B cell (primary cell): ENCODE results near the gene TBC1D14. TPM values are rescaled to one million over a fixed set of nuclear protein-coding genes. Genes with fewer than 3 reads are reported as not detected.

Source experiments
- ATAC-seq: fragments of 200-7000 bp; cut with Tn5 transposase; one replicate; pipeline ENCODE4 v1.10.0; 2021; ENCODE audit warnings: low read depth, mild to moderate bottlenecking, moderate number of reproducible peaks, moderate library complexity
- CTCF ChIA-PET: fragments of 350-600 bp; sonication (Branson Sonifier 250); formaldehyde crosslinking; loops from one replicate; lab custom pipeline; 2021; ENCODE audit warnings: antibody characterized with exemption, inconsistent platforms; lab: Charles Lee
- POLR2A ChIA-PET: fragments of 350-600 bp; sonication (Branson Sonifier 250); formaldehyde crosslinking; loops from one replicate; lab custom pipeline; 2021; ENCODE audit warnings: antibody characterized with exemption; lab: Charles Lee
- DNase-seq: peaks from one replicate; pipeline ENCODE4 v3.0.0; 2013
- H2AFZ ChIP-seq: 2 replicates; pipeline ENCODE4 v1.6.1; 2012; ENCODE audit warnings: mild to moderate bottlenecking, low read depth, low read length; ENCODE audit not compliant: insufficient read depth, poor library complexity, severe bottlenecking
- H3K27ac ChIP-seq, 2 donors: 1 replicate in 1 of 2; 2 replicates in 1 of 2; pipeline ENCODE4 v1.5.1; 2012 to 2013; ENCODE audit warnings: low read length in 2 of 2, mild to moderate bottlenecking in 2 of 2, moderate library complexity in 1 of 2
- H3K27me3 ChIP-seq, 4 experiments: fragments of 200-600 bp in 1 of 4; sonication (generic) in 1 of 4; replicated peaks in 1 of 4; 1 replicate in 2 of 4; 2 replicates in 2 of 4; pipeline versions ENCODE4 v1.6.1 to v1.7.0; 2013 to 2016; ENCODE audit warnings: low read length in 3 of 4, mild to moderate bottlenecking in 2 of 4, mixed read lengths in 1 of 4, moderate library complexity in 1 of 4; ENCODE audit not compliant: insufficient read depth in 4 of 4, control insufficient read depth in 3 of 4; ENCODE audit errors: control extremely low read depth in 1 of 4
- H3K36me3 ChIP-seq, 2 experiments: replicated peaks in 1 of 2; 1 replicate in 1 of 2; 2 replicates in 1 of 2; pipeline versions ENCODE4 v1.6.1 to v1.7.1; 2013; ENCODE audit warnings: low read length in 1 of 2; ENCODE audit not compliant: insufficient read depth in 2 of 2, control insufficient read depth in 1 of 2; ENCODE audit errors: control extremely low read depth in 1 of 2, extremely low read depth in 1 of 2
- H3K4me1 ChIP-seq, 2 donors: fragments of 200-600 bp in 1 of 2; sonication (generic) in 1 of 2; 1 replicate in 1 of 2; 2 replicates in 1 of 2; pipeline versions ENCODE4 v1.5.1 to v1.6.1; 2013 to 2017; ENCODE audit warnings: low read length in 2 of 2; ENCODE audit not compliant: control insufficient read depth in 2 of 2, insufficient read depth in 2 of 2
- H3K4me2 ChIP-seq: replicated peaks from 2 replicates; pipeline ENCODE3; 2012; ENCODE audit warnings: mild to moderate bottlenecking, low read depth, low read length; ENCODE audit not compliant: poor library complexity, severe bottlenecking
- H3K4me3 ChIP-seq, 5 experiments: fragments of 200-600 bp in 1 of 5; sonication (generic) in 1 of 5; 1 replicate in 3 of 5; 2 replicates in 2 of 5; pipeline versions ENCODE4 v1.5.1 to v1.7.0; 2011 to 2016; ENCODE audit warnings: low read length in 4 of 5, mild to moderate bottlenecking in 4 of 5, low read depth in 2 of 5, control low read depth in 1 of 5, moderate library complexity in 1 of 5; ENCODE audit not compliant: insufficient read depth in 1 of 5; ENCODE audit errors: control extremely low read depth in 1 of 5, extremely low read depth in 1 of 5
- H3K79me2 ChIP-seq: fragments of 200-600 bp; sonication (generic); one replicate; pipeline ENCODE4 v1.6.0; 2016; ENCODE audit warnings: low read length; ENCODE audit not compliant: control insufficient read depth, insufficient read depth
- H3K9ac ChIP-seq: fragments of 200-600 bp; sonication (generic); 2 replicates; pipeline ENCODE4 v1.6.1; 2017; ENCODE audit warnings: mild to moderate bottlenecking, low read length, moderate library complexity
- H3K9me3 ChIP-seq, 3 donors: one replicate each; pipeline versions ENCODE4 v1.6.1 to v1.7.1; 2013; ENCODE audit warnings: low read length in 2 of 3; ENCODE audit not compliant: control insufficient read depth in 2 of 3, insufficient read depth in 1 of 3; ENCODE audit errors: control extremely low read depth in 1 of 3
- H4K20me1 ChIP-seq: 2 replicates; pipeline ENCODE4 v1.6.0; 2012; ENCODE audit warnings: mild to moderate bottlenecking, low read length; ENCODE audit not compliant: insufficient read depth, control insufficient read depth, poor library complexity, severe bottlenecking
- H3K27ac Mint-ChIP-seq: one replicate; pipeline ENCODE4 v1.8.0; 2021; ENCODE audit warnings: mixed read lengths
- H3K27me3 Mint-ChIP-seq: one replicate; pipeline ENCODE4 v1.8.0; 2021; ENCODE audit warnings: mixed read lengths
- H3K4me1 Mint-ChIP-seq: one replicate; pipeline ENCODE4 v1.8.0; 2021; ENCODE audit warnings: mixed read lengths
- H3K4me3 Mint-ChIP-seq: one replicate; pipeline ENCODE4 v1.8.0; 2021; ENCODE audit warnings: mixed read lengths
- H3K9me3 Mint-ChIP-seq: one replicate; pipeline ENCODE4 v1.8.0; 2022; ENCODE audit warnings: mixed read lengths; ENCODE audit not compliant: insufficient read depth
- EZH2 ChIP-seq: IDR thresholded peaks from 2 replicates; pipeline ENCODE4 v1.6.1; 2012; ENCODE audit warnings: borderline replicate concordance, low read depth, mild to moderate bottlenecking, moderate library complexity, low read length; ENCODE audit not compliant: insufficient read depth, poor library complexity, severe bottlenecking
- WGBS: methylation state at CpG from one replicate; pipeline ENCODE4 v1.1.5; 2013; ENCODE audit warnings: missing lambda C conversion rate; ENCODE audit not compliant: insufficient coverage; 5-methylcytosine and 5-hydroxymethylcytosine counted together
- intact Hi-C: fragments of 100-400 bp; cut with micrococcal nuclease; formaldehyde crosslinking; loops from one replicate; pipeline ENCODE4 v1.10.0; 2022
- polyA plus RNA-seq: library from polyadenylated mRNA; depleted of rRNA; stranded (reverse); fragments of >200 nt; gene quantifications from 2 replicates; pipeline ENCODE4 v1.2.3, GENCODE V29; 2012
- total RNA-seq, 2 donors: library from RNA; stranded (reverse); fragments of 120-200 nt in 1 of 2; gene quantifications; 1 replicate in 1 of 2; 2 replicates in 1 of 2; pipeline versions ENCODE4 v1.2.3 to v1.2.4, GENCODE V29; 2013 to 2022
- TF ChIP-seq, protein P1 (sequence below): fragments of 200-600 bp; IDR thresholded peaks from one replicate; pipeline ENCODE4 v1.8.0; 2022; ENCODE audit warnings: antibody characterized with exemption, mild to moderate bottlenecking

Gene TBC1D14
- total and polyA plus RNA-seq, 2 donors (not counting 1 experiment from before 2014, with no cell fraction given): 21.9 to 42.0 TPM

DNA sequence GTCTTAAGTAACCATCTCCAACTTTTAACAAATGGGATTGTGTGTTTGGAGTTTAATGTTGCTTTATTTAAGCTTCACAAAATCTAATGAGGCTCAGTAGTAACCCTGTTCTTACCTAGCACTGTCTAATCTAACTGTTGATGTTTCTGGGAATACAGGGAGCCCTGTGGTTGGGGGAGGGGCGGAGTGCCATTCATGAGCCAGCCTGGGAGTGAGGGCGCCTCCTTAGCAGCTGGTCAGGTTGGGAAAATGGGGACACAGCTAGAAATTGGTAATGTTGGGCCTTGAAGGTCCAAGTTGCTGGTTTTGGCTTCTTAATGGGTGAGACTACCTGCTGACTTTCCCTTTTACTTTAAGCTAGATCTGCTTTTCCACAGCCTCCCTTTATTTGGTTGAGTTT is 110.7 kb downstream of the TBC1D14 start:
- H3K9ac ChIP-seq: no peak overlapping the region
- DNase-seq (no peak), ATAC-seq (no peak)
- H3K27me3 ChIP-seq: no peaks in the 10 kb centered on the region
- H3K4me1 Mint-ChIP-seq: peaks cover 1% of the 10 kb centered on the region
- H3K9me3 ChIP-seq: no peaks in the 10 kb centered on the region
- H3K4me3 Mint-ChIP-seq: no peak overlapping the region
- intact Hi-C loops: no loop called here
- no peaks in the 10 kb centered on the region for H3K27me3 Mint-ChIP-seq
- no peak overlapping the region for H2AFZ ChIP-seq
- ChIA-PET CTCF (interaction anchor here (1.3 kb wide), 1 partner anchor 48 kb away, joined by 3 read pairs; the partner anchor contains the start of gene GRPEL1), POLR2A (no interaction called here)
- TF ChIP-seq, protein P1, sequence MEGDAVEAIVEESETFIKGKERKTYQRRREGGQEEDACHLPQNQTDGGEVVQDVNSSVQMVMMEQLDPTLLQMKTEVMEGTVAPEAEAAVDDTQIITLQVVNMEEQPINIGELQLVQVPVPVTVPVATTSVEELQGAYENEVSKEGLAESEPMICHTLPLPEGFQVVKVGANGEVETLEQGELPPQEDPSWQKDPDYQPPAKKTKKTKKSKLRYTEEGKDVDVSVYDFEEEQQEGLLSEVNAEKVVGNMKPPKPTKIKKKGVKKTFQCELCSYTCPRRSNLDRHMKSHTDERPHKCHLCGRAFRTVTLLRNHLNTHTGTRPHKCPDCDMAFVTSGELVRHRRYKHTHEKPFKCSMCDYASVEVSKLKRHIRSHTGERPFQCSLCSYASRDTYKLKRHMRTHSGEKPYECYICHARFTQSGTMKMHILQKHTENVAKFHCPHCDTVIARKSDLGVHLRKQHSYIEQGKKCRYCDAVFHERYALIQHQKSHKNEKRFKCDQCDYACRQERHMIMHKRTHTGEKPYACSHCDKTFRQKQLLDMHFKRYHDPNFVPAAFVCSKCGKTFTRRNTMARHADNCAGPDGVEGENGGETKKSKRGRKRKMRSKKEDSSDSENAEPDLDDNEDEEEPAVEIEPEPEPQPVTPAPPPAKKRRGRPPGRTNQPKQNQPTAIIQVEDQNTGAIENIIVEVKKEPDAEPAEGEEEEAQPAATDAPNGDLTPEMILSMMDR: no peak
- no peak for TF ChIP-seq EZH2
- H3K36me3 ChIP-seq: peaks cover 1 to 75% of the 10 kb centered on the region in 2 experiments
- no peak overlapping the region for H3K4me3 ChIP-seq
- no peak overlapping the region for H3K27ac Mint-ChIP-seq
- WGBS: 100% methylated on average over 2 of the region's 2 CpGs
- H3K9me3 Mint-ChIP-seq: no peaks in the 10 kb centered on the region
- H3K27ac ChIP-seq: no peak overlapping the region
- peaks cover 40% of the 10 kb centered on the region for H3K79me2 ChIP-seq
- peaks cover 24% of the 10 kb centered on the region for H4K20me1 ChIP-seq
- no peaks in the 10 kb centered on the region for H3K4me1 ChIP-seq
- H3K4me2 ChIP-seq: no peak overlapping the region

DNA sequence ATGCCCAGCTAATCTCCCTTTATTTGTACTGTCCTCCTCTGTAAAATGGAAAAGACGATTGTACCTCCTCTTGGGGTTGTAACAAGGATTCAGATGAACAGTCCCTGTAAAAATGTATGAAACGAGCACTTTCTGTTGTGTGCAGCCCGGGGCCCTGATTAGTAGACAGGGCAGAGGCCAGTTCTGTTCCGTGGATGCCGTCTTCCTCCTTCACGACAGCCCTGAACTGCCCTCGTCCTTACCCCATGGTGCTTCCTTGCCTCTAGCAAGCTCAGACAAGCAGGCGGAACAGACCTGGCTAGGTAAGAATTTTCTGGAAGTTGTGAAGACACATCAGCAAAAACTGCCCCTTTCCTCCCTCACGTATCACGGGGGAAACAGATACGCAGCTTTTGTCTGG is 111.2 kb downstream of the TBC1D14 start:
- POLR2A ChIA-PET: no interaction called here
- H3K79me2 ChIP-seq: peaks cover 35% of the 10 kb centered on the region
- CTCF ChIA-PET: interaction anchor here (1.3 kb wide), 1 partner anchor 48 kb away, joined by 3 read pairs; the partner anchor contains the start of gene GRPEL1
- no peak for DNase-seq
- intact Hi-C loops: no loop called here
- H3K4me1 Mint-ChIP-seq: no peaks in the 10 kb centered on the region
- H3K36me3 ChIP-seq: peaks cover 1 to 75% of the 10 kb centered on the region in 2 experiments
- no peak overlapping the region for H2AFZ ChIP-seq
- H4K20me1 ChIP-seq: peaks cover 23% of the 10 kb centered on the region
- H3K4me3 ChIP-seq: no peak overlapping the region
- no peaks in the 10 kb centered on the region for H3K27me3 Mint-ChIP-seq
- H3K4me1 ChIP-seq: no peaks in the 10 kb centered on the region
- WGBS: 96% methylated on average over 7 of the region's 11 CpGs
- no peak overlapping the region for H3K4me2 ChIP-seq
- ATAC-seq: no peak
- peak overlapping the region; percentile 41 for H3K27ac Mint-ChIP-seq
- no peak overlapping the region for H3K9ac ChIP-seq
- H3K9me3 Mint-ChIP-seq: no peaks in the 10 kb centered on the region
- TF ChIP-seq EZH2: no peak
- TF ChIP-seq, protein P1: no peak
- no peak overlapping the region for H3K4me3 Mint-ChIP-seq
- H3K27ac ChIP-seq: no peak overlapping the region
- H3K9me3 ChIP-seq: no peaks in the 10 kb centered on the region
- no peaks in the 10 kb centered on the region for H3K27me3 ChIP-seq
